HCT116 (cell line): Measurements from ENCODE around the gene PTBP3. TPM values are rescaled to one million over a fixed set of nuclear protein-coding genes. Genes with fewer than 3 reads are reported as not detected.

Experiments used
- ATAC-seq: fragments of 200-7000 bp; cut with Tn5 transposase; 2 replicates; pipeline ENCODE4 v1.9.1; 2020; ENCODE audit warnings: mild to moderate bottlenecking, moderate library complexity
- BruUV-seq: library from RNA; stranded (reverse); fragments of 400-500 nt; replicated peaks from 2 replicates; lab custom pipeline; 2021; lab: Mats Ljungman, UMichigan
- CTCF ChIA-PET: fragments of 300-600 bp; sonication (Branson Sonifier 250); formaldehyde crosslinking; loops from one replicate; lab custom pipeline; 2021; ENCODE audit warnings: antibody characterized with exemption; lab: Charles Lee
- POLR2A ChIA-PET: fragments of 300-600, 350-600 bp; sonication (Branson Sonifier 250); formaldehyde crosslinking; loops from one replicate; lab custom pipeline; 2021; ENCODE audit warnings: antibody characterized with exemption; lab: Charles Lee
- RAD21 ChIA-PET, 2 experiments: fragments of 300-600 bp; sonication (Branson Sonifier 250); formaldehyde crosslinking; loops; one replicate each; lab custom pipeline; 2023; ENCODE audit warnings: low total read pairs in 2 of 2; ENCODE audit not compliant: uncharacterized antibody in 2 of 2, unreplicated experiment in 2 of 2, low non-redundant PET in 1 of 2; lab: Charles Lee
- DNase-seq: peaks from one replicate; pipeline ENCODE4 v3.0.0-alpha.2; 2010; ENCODE audit warnings: low read depth, low spot score
- H2AFZ ChIP-seq: fragments of 200-600 bp; shearing (Covaris generic), sonication (generic); 2 replicates; pipeline ENCODE4 v1.6.1; 2017; ENCODE audit warnings: low read depth, mixed run types, mixed read lengths, antibody characterized with exemption, low read length; ENCODE audit not compliant: poor library complexity, severe bottlenecking
- H3K27ac ChIP-seq: 2 replicates; pipeline ENCODE4 v1.5.1; 2012; ENCODE audit warnings: low read depth, low read length
- H3K27me3 ChIP-seq: fragments of 200-600 bp; sonication (generic); 2 replicates; pipeline ENCODE4 v1.6.1; 2016; ENCODE audit warnings: mixed run types, low read length, mixed read lengths; ENCODE audit not compliant: insufficient read depth
- H3K36me3 ChIP-seq, 2 experiments: fragments of 200-500 bp in 1 of 2; fragments of 200-600 bp in 1 of 2; sonication (Bioruptor generic) in 1 of 2; sonication (generic) in 1 of 2; 2 replicates each; pipeline versions ENCODE4 v1.5.1 to v1.6.1; 2014 to 2016; ENCODE audit warnings: low read length in 2 of 2, inconsistent platforms in 1 of 2, mixed read lengths in 1 of 2, mixed run types in 1 of 2; ENCODE audit not compliant: insufficient read depth in 2 of 2, control insufficient read depth in 1 of 2
- H3K4me1 ChIP-seq, 2 experiments: fragments of 200-600 bp in 1 of 2; sonication (generic) in 1 of 2; 2 replicates each; pipeline versions ENCODE4 v1.5.1 to v1.6.1; 2012 to 2017; ENCODE audit warnings: low read length in 2 of 2, inconsistent platforms in 1 of 2, mild to moderate bottlenecking in 1 of 2, mixed read lengths in 1 of 2, mixed run types in 1 of 2, moderate library complexity in 1 of 2; ENCODE audit not compliant: insufficient read depth in 2 of 2, control insufficient read depth in 1 of 2
- H3K4me2 ChIP-seq: fragments of 200-600 bp; sonication (generic); 2 replicates; pipeline ENCODE4 v1.6.1; 2017; ENCODE audit warnings: mixed run types, low read length, mixed read lengths
- H3K4me3 ChIP-seq, 2 experiments: fragments of 200-600 bp in 1 of 2; sonication (generic) in 1 of 2; replicated peaks in 1 of 2; 2 replicates each; pipeline ENCODE4 v1.5.1; 2011 to 2016; ENCODE audit warnings: low read length in 2 of 2, control low read depth in 1 of 2, low read depth in 1 of 2, mild to moderate bottlenecking in 1 of 2, mixed read lengths in 1 of 2, mixed run types in 1 of 2
- H3K79me2 ChIP-seq: fragments of 200-600 bp; sonication (generic); 2 replicates; pipeline ENCODE4 v1.6.1; 2017; ENCODE audit warnings: mild to moderate bottlenecking, mixed run types, low read length, moderate library complexity, mixed read lengths; ENCODE audit not compliant: insufficient read depth
- H3K9ac ChIP-seq: fragments of 200-600 bp; sonication (generic); 2 replicates; pipeline ENCODE4 v1.6.1; 2016; ENCODE audit warnings: low read length, mixed read lengths
- H3K9me2 ChIP-seq: fragments of 200-600 bp; sonication (generic), shearing (Covaris generic); 2 replicates; pipeline ENCODE4 v1.6.1; 2017; ENCODE audit warnings: mixed run types, mild to moderate bottlenecking, moderate library complexity; ENCODE audit not compliant: insufficient read depth
- H3K9me3 ChIP-seq, 2 experiments: fragments of 200-500 bp in 1 of 2; fragments of 200-600 bp in 1 of 2; sonication (Bioruptor generic) in 1 of 2; sonication (generic) in 1 of 2; 2 replicates each; pipeline ENCODE4 v1.6.1; 2014 to 2017; ENCODE audit warnings: low read length in 2 of 2, mixed read lengths in 2 of 2, inconsistent platforms in 1 of 2, low read depth in 1 of 2, mild to moderate bottlenecking in 1 of 2, mixed run types in 1 of 2, moderate library complexity in 1 of 2; ENCODE audit not compliant: control insufficient read depth in 1 of 2, insufficient read depth in 1 of 2
- H4K20me1 ChIP-seq: fragments of 200-600 bp; sonication (generic), shearing (Covaris generic); 2 replicates; pipeline ENCODE4 v1.6.1; 2017; ENCODE audit warnings: mixed run types, mild to moderate bottlenecking, moderate library complexity; ENCODE audit not compliant: insufficient read depth
- CEBPB ChIP-seq: IDR thresholded peaks from 2 replicates; pipeline ENCODE4 v1.6.1; 2012; ENCODE audit warnings: low read depth
- CTCF ChIP-seq, 3 experiments: fragments of 200-600 bp in 1 of 3; sonication (generic) in 1 of 3; IDR thresholded peaks in 2 of 3; conservative IDR thresholded peaks in 1 of 3; 2 replicates each; pipeline ENCODE4 v1.5.1; 2012 to 2017; ENCODE audit warnings: low read depth in 2 of 3, low read length in 2 of 3, antibody characterized with exemption in 1 of 3, borderline replicate concordance in 1 of 3, control low read depth in 1 of 3, mild to moderate bottlenecking in 1 of 3, mixed read lengths in 1 of 3, mixed run types in 1 of 3, moderate library complexity in 1 of 3; ENCODE audit not compliant: insufficient read depth in 1 of 3
- EGR1 ChIP-seq: IDR thresholded peaks from 2 replicates; pipeline ENCODE4 v1.6.1; 2012; ENCODE audit warnings: low read depth
- ELF1 ChIP-seq: IDR thresholded peaks from 2 replicates; pipeline ENCODE4 v1.6.1; 2012; ENCODE audit warnings: low read depth, borderline replicate concordance
- EZH2 ChIP-seq: fragments of 200-600 bp; sonication (generic); IDR thresholded peaks from 2 replicates; pipeline ENCODE4 v1.6.1; 2017; ENCODE audit warnings: antibody characterized with exemption, mixed run types
- FOSL1 ChIP-seq: IDR thresholded peaks from 2 replicates; pipeline ENCODE4 v1.6.1; 2012; ENCODE audit warnings: low read depth
- POLR2A ChIP-seq: IDR thresholded peaks from 2 replicates; pipeline ENCODE4 v1.7.0; 2011; ENCODE audit warnings: borderline replicate concordance; ENCODE audit not compliant: insufficient read depth, insufficient read length; ENCODE audit errors: extremely low read depth
- RAD21 ChIP-seq: IDR thresholded peaks from 2 replicates; pipeline ENCODE4 v1.6.1; 2012; ENCODE audit warnings: low read depth, mild to moderate bottlenecking
- REST ChIP-seq: IDR thresholded peaks from 2 replicates; pipeline ENCODE4 v1.6.1; 2012; ENCODE audit warnings: low read depth
- SIN3A ChIP-seq: IDR thresholded peaks from 2 replicates; pipeline ENCODE4 v1.6.1; 2012; ENCODE audit warnings: low read depth
- SP1 ChIP-seq: IDR thresholded peaks from 2 replicates; pipeline ENCODE4 v1.6.1; 2012; ENCODE audit warnings: low read depth
- SRF ChIP-seq: IDR thresholded peaks from 2 replicates; pipeline ENCODE4 v1.6.1; 2012; ENCODE audit warnings: low read depth
- TCF7L2 ChIP-seq: IDR thresholded peaks from 2 replicates; pipeline ENCODE4 v1.7.0; 2011; ENCODE audit warnings: borderline replicate concordance, inconsistent platforms; ENCODE audit not compliant: insufficient read depth, insufficient read length; ENCODE audit errors: extremely low read depth
- ZBTB33 ChIP-seq: IDR thresholded peaks from 2 replicates; pipeline ENCODE4 v1.6.1; 2011; ENCODE audit warnings: mild to moderate bottlenecking, low read length, moderate library complexity; ENCODE audit not compliant: insufficient replicate concordance; ENCODE audit errors: extremely low read depth
- ZFX ChIP-seq: fragments of 450-650 bp; IDR thresholded peaks from 2 replicates; pipeline ENCODE4 v1.6.1; 2017
- ZNF274 ChIP-seq: fragments of 200-500 bp; sonication (Bioruptor generic); IDR thresholded peaks from 2 replicates; pipeline ENCODE4 v1.6.1; 2014; ENCODE audit warnings: mild to moderate bottlenecking, low read depth, low read length, inconsistent platforms
- intact Hi-C: fragments of 100-400 bp; cut with micrococcal nuclease; formaldehyde crosslinking; loops from 2 replicates; pipeline ENCODE4 v1.10.0; 2022
- total RNA-seq: library from RNA; stranded (reverse); gene quantifications from one replicate; pipeline ENCODE4 v1.2.1, GENCODE V29; 2021; ENCODE audit not compliant: unreplicated experiment
- TF ChIP-seq, protein P1 (sequence below): IDR thresholded peaks from 2 replicates; pipeline ENCODE4 v1.6.1; 2012
- TF ChIP-seq, protein P2 (sequence below): IDR thresholded peaks from 2 replicates; pipeline ENCODE4 v1.6.1; 2012

Gene PTBP3
- total RNA-seq, 1 experiment from 2014 or later, result 102 TPM

DNA sequence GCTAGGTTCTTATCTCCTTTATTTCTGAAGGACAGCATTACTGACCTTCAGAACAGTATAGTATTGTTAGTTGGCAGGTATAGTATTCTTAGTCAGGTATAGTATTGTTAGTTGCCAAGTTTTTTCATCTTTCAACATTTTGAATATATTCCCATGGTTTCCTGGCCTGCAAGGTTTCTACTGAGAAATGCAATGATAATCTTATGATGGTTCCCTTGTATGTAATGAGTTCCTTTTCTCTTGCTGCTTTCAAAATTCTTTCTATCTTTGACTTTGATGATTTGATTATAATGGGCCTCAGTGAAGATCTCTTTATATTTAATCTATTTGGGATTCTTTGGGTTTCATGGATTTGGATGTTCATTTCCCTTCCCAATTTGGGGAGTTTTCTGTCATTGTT is 34.0 kb upstream of the PTBP3 start:
- Histone ChIP-seq H3K9ac (no peak overlapping the region), H3K9me3 (no peaks in the 10 kb centered on the region), H3K36me3 (no peaks in the 10 kb centered on the region), H3K27me3 (no peaks in the 10 kb centered on the region), H3K4me3 (no peak overlapping the region), H3K4me1 (no peaks in the 10 kb centered on the region)
- ChIA-PET RAD21 (no interaction called here), CTCF (interaction anchor here (0.7 to 1.2 kb wide), 3 partner anchors 12 to 257 kb away, joined by 3 to 8 read pairs (median 8); partner anchors contain the start of gene HSDL2), POLR2A (interaction anchor here (0.8 to 1.6 kb wide), 2 partner anchors 10 to 12 kb away, joined by 3 to 12 read pairs; partner anchors contain the start of gene HSDL2)
- BruUV-seq, result no TSS peak
- intact Hi-C loops, result loop anchor here (10.0 kb wide), 1 partner anchor 603 kb away; no protein-coding TSS in a partner anchor
- no peak for ATAC-seq
- no peak for TF ChIP-seq CTCF (IDR thresholded peaks at IDR 0.05 in 2 of 3, conservative IDR thresholded peaks at IDR 0.05 in 1 of 3; ENCODE audit: borderline replicate concordance in 1 of 3, insufficient read depth in 1 of 3, low read depth in 2 of 3, low read length in 2 of 3)
- no peak for TF ChIP-seq FOSL1
- TF ChIP-seq EZH2, result no peak
- TF ChIP-seq RAD21, result no peak
- no peak for TF ChIP-seq CEBPB
- no peak for TF ChIP-seq ZFX
- TF ChIP-seq ELF1, result no peak
- TF ChIP-seq, protein P1, sequence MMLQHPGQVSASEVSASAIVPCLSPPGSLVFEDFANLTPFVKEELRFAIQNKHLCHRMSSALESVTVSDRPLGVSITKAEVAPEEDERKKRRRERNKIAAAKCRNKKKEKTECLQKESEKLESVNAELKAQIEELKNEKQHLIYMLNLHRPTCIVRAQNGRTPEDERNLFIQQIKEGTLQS, result no peak
- no peak for TF ChIP-seq TCF7L2
- TF ChIP-seq POLR2A, result no peak
- no peak for TF ChIP-seq SIN3A
- no peak for TF ChIP-seq SRF
- TF ChIP-seq ZBTB33, result no peak
- TF ChIP-seq SP1, result no peak
- TF ChIP-seq ZNF274, result no peak
- no peak for TF ChIP-seq EGR1
- TF ChIP-seq, protein P2, sequence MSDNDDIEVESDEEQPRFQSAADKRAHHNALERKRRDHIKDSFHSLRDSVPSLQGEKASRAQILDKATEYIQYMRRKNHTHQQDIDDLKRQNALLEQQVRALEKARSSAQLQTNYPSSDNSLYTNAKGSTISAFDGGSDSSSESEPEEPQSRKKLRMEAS, result no peak
- no peak for TF ChIP-seq REST
- TF ChIP-seq, all 23 proteins: peak for 0
- Histone ChIP-seq H3K9me2 (no peaks in the 10 kb centered on the region), H4K20me1 (no peaks in the 10 kb centered on the region), H3K79me2 (no peaks in the 10 kb centered on the region), H3K27ac (no peak overlapping the region), H2AFZ (no peak overlapping the region), H3K4me2 (no peak overlapping the region)
- no peak for DNase-seq
